ENCODE data around the gene SYT14.
"Not testable (repeated sequence)": the region's sequence is repeated elsewhere in the genome, so short reads cannot be mapped to it uniquely, and the experiment has no call there.

The SYT14 gene

GRCh38 chr1:209937996-209938959 lies at the start of gene SYT14:
TSS of gene SYT14 (plus strand) at chr1:209938217. CDS start at chr1:209938265, 48 bp downstream.
- no peak for DNase-seq

- DNase-seq: not testable (repeated sequence)
Observed at GRCh38 chr1:209888291-209889076, 49.5 kb upstream of the SYT14 start.

- no peak for DNase-seq
Observed at GRCh38 chr1:209889077-209889418, 49.0 kb upstream of the SYT14 start.

GRCh38 chr1:209890641-209891330 lies 47.2 kb upstream of the SYT14 start:
- DNase-seq: no peak

GRCh38 chr1:209893751-209894150 lies 44.3 kb upstream of the SYT14 start:
- no peak for DNase-seq

GRCh38 chr1:209895709-209896108 lies 42.3 kb upstream of the SYT14 start:
- DNase-seq: peak; percentile 4

- DNase-seq: no peak
Observed at GRCh38 chr1:209896346-209896745, 41.7 kb upstream of the SYT14 start.

GRCh38 chr1:209898271-209898670 lies 39.7 kb upstream of the SYT14 start:
- not testable (repeated sequence) for DNase-seq

GRCh38 chr1:209898851-209899250 lies 39.2 kb upstream of the SYT14 start:
- not testable (repeated sequence) for DNase-seq

- no peak for DNase-seq
Observed at GRCh38 chr1:209899948-209900347, 38.1 kb upstream of the SYT14 start.

GRCh38 chr1:209900734-209901133 lies 37.3 kb upstream of the SYT14 start:
- DNase-seq: no peak

GRCh38 chr1:209901211-209901610 lies 36.8 kb upstream of the SYT14 start:
- no peak for DNase-seq

- not testable (repeated sequence) for DNase-seq
Observed at GRCh38 chr1:209904774-209905173, 33.2 kb upstream of the SYT14 start.

GRCh38 chr1:209911746-209912145 lies 26.3 kb upstream of the SYT14 start:
- no peak for DNase-seq

GRCh38 chr1:209912306-209912705 lies 25.7 kb upstream of the SYT14 start:
- DNase-seq: no peak

GRCh38 chr1:209919637-209920036 lies 18.4 kb upstream of the SYT14 start:
- DNase-seq: not testable (repeated sequence)

GRCh38 chr1:209920844-209921243 lies 17.2 kb upstream of the SYT14 start:
- no peak for DNase-seq

- no peak for DNase-seq
Observed at GRCh38 chr1:209924390-209924789, 13.6 kb upstream of the SYT14 start.

- no peak for DNase-seq
Observed at GRCh38 chr1:209926045-209926444, 12.0 kb upstream of the SYT14 start.

- DNase-seq: no peak
Observed at GRCh38 chr1:209927466-209927865, 10.6 kb upstream of the SYT14 start.

GRCh38 chr1:209929751-209930150 lies 8.3 kb upstream of the SYT14 start:
- no peak for DNase-seq

GRCh38 chr1:209931141-209931540 lies 6.9 kb upstream of the SYT14 start:
- no peak for DNase-seq

- DNase-seq: no peak
Observed at GRCh38 chr1:209936125-209936524, 1.9 kb upstream of the SYT14 start.
